Thymus (tissue), 14 donors: ENCODE measurements around the gene KCNK2. TPM values are rescaled to one million over a fixed set of nuclear protein-coding genes. Genes with fewer than 3 reads are reported as not detected.

ENCODE experiments used
- DNase-seq, 9 donors: peaks; one replicate each; pipeline ENCODE4 v3.0.0-alpha.2; 2013; ENCODE audit warnings: low spot score in 9 of 9, low read depth in 6 of 9, missing footprints in 1 of 9
- H3K27ac ChIP-seq, 2 donors: one replicate each; pipeline ENCODE4 v1.5.1; 2013; ENCODE audit warnings: control low read depth in 1 of 2, low read depth in 1 of 2, low read length in 1 of 2, mild to moderate bottlenecking in 1 of 2, moderate library complexity in 1 of 2
- H3K27me3 ChIP-seq, 2 donors: one replicate each; pipeline ENCODE4 v1.5.1; 2013; ENCODE audit warnings: low read length in 1 of 2; ENCODE audit not compliant: control insufficient read depth in 2 of 2, insufficient read depth in 1 of 2
- H3K36me3 ChIP-seq, 2 donors: one replicate each; pipeline ENCODE4 v1.5.1; 2013; ENCODE audit warnings: low read length in 1 of 2, mild to moderate bottlenecking in 1 of 2, moderate library complexity in 1 of 2; ENCODE audit not compliant: control insufficient read depth in 2 of 2, insufficient read depth in 2 of 2
- H3K4me1 ChIP-seq, 2 donors: one replicate each; pipeline ENCODE4 v1.5.1; 2013; ENCODE audit warnings: low read length in 2 of 2; ENCODE audit not compliant: control insufficient read depth in 2 of 2, insufficient read depth in 2 of 2
- H3K4me3 ChIP-seq, 2 donors: one replicate each; pipeline ENCODE4 v1.5.1; 2013; ENCODE audit warnings: low read length in 2 of 2, control low read depth in 1 of 2, mild to moderate bottlenecking in 1 of 2
- H3K9me3 ChIP-seq, 2 donors: one replicate each; pipeline ENCODE4 v1.5.1; 2013; ENCODE audit warnings: low read length in 1 of 2, mild to moderate bottlenecking in 1 of 2; ENCODE audit not compliant: control insufficient read depth in 2 of 2, insufficient read depth in 1 of 2
- WGBS: extraction: QIAGEN DNeasy Blood & Tissue Kit; methylation state at CpG from one replicate; pipeline ENCODE4 v1.1.7; 2013; 5-methylcytosine and 5-hydroxymethylcytosine counted together
- long read RNA-seq, 10 donors: transcript quantifications; one replicate each; lab custom pipeline, GENCODE V29; 2026
- polyA plus RNA-seq: library from polyadenylated mRNA; stranded (reverse); fragments of 200-250 nt; gene quantifications from one replicate; pipeline ENCODE4 v1.2.3, GENCODE V29; 2013
- total RNA-seq: library from RNA; stranded (reverse); fragments of 120-200 nt; gene quantifications from one replicate; pipeline ENCODE4 v1.2.4, GENCODE V29; 2013
- donor health status: healthy.

Gene KCNK2
- total RNA-seq (0.57 TPM), polyA plus RNA-seq (0.30 TPM)
- long read RNA-seq, donor 1: 0 reads
- long read RNA-seq, donor 2: 0 reads
- long read RNA-seq, donor 3: 0 reads
- long read RNA-seq, donor 4: 0 reads
- long read RNA-seq, donor 5: 0 reads
- long read RNA-seq, donor 6: 0 reads
- long read RNA-seq, donor 7: 0 reads
- long read RNA-seq, donor 8: 0 reads
- long read RNA-seq, donor 9: 0 reads
- long read RNA-seq, donor 10: 0 reads

DNA sequence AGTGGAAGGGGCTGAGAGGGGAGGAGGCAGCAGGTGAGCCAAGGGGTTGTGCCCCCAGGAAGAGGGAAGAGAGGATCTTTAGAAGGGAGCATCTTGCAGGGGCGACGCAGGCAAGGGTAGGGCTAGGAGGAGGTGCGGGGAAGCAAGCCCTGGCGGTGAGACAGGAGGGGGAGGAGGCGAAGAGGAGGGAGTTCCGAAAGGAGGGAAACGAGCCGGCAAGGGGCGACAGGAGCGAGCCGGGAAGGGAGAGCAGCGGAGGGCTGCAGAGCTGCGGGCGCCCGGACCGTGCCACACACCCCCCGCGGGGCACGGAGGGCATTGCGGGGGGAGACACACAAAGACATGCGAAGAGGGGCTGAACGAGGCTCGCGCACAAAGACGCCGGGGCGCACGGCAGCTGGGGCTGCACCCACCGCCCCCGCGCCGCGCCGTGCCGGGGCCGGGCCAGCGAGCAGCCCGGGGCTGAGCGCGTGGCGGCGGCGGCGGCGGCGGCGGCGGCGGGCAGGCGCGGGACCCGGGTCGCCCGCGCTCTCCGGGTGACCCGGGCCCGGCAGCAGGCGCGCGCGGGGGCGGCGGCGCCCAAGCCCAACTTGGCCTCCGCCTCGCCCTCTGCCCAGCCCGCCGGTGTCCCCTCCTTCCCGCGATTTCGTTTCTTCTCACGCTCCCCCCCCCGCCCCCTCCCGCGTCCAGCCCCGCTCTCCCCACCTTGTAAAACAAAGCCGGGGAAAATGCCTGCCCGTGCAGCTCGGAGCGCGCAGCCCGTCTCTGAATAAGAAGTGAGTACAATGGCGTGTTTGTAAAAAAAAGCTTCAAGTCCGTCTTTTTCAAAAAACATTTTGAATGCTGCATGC, at the start of gene KCNK2:
Gene KCNK2, plus strand, starts transcription at position 206 of the 851 bp plus-strand sequence. CDS start 649 bp downstream, outside the sequence.
- no peak for DNase-seq
- Histone ChIP-seq H3K9me3 (no peaks in the 10 kb centered on the region), H3K36me3 (no peaks in the 10 kb centered on the region), H3K27ac (no peak within 1 kb of the TSS), H3K4me1 (no peaks in the 10 kb centered on the region), H3K4me3 (peak within 1 kb of the TSS; percentile 8 to 15), H3K27me3 (peaks cover 31 to 50% of the 10 kb centered on the region in 2 donors)
- WGBS: 2% methylated on average over 80 of the region's 85 CpGs

DNA sequence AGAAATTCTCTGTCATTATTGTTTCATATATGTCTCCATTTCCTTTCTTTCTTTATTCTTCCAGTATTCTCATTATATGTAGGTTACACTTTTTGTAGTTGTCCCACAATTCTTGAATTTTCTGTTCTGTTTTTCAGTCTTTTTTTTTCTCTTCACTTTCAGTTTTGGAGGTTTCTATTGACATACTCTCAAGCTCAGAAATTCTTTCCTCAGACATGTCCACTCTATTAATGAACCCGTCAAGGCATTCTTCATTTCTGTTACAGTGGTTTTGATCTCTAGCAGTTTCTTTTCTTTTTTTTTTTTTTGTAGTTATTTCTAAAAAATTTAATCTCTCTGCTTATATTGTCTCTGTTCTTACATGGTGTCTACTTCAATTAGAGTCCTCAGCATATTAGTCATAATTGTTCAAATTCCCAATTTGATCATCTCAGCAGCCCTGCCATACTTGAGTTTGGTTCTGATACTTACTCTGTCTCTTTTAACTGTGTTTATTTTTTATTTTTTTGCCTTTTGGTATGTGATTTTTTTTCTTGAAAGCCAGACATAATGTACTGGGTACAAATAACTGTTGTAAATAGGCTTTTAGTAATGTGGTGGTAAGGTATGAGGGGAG, 49.5 kb upstream of the KCNK2 start:
- no peak for DNase-seq
- 95% methylated on average over 1 of the region's 1 CpG for WGBS
- no peaks in the 10 kb centered on the region for H3K9me3 ChIP-seq

DNA sequence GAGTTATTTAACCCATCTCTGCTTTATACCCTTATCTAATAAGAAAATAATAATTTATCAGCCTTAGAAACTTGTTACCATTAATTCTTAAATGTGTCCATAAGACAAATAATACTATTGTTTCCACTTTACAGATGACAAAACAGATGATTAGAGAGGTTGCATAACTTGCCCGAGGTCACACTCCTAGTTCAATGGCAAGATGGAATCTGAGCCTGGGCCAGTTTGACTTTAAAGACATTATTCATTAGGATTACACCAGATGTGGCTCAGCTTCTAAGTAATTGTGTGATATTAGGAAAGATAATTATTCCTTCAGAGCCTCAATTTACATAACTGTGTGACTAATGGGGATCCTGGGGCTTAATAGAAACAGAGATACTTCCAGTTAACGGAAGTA, 42.3 kb upstream of the KCNK2 start:
- WGBS: 77% methylated on average over 2 of the region's 2 CpGs

More for the DNA sequence above, 49.5 kb upstream of the KCNK2 start:
- Histone ChIP-seq H3K27ac (no peak overlapping the region), H3K4me1 (no peaks in the 10 kb centered on the region), H3K27me3 (no peaks in the 10 kb centered on the region), H3K36me3 (no peaks in the 10 kb centered on the region), H3K4me3 (no peak overlapping the region)

GRCh38 chr1:215043401-215043800, 39.1 kb upstream of the KCNK2 start:
- H3K4me3 ChIP-seq: no peak overlapping the region
- H3K9me3 ChIP-seq: no peaks in the 10 kb centered on the region
- no peak overlapping the region for H3K27ac ChIP-seq
- H3K4me1 ChIP-seq: no peaks in the 10 kb centered on the region
- no peaks in the 10 kb centered on the region for H3K27me3 ChIP-seq
- DNase-seq: no peak
- WGBS: 92% methylated on average over 1 of the region's 1 CpG
- no peaks in the 10 kb centered on the region for H3K36me3 ChIP-seq

More for the DNA sequence above, 42.3 kb upstream of the KCNK2 start:
- H3K27me3 ChIP-seq: no peaks in the 10 kb centered on the region
- no peaks in the 10 kb centered on the region for H3K36me3 ChIP-seq
- no peak overlapping the region for H3K4me3 ChIP-seq
- no peak overlapping the region for H3K27ac ChIP-seq
- no peaks in the 10 kb centered on the region for H3K4me1 ChIP-seq
- H3K9me3 ChIP-seq: no peaks in the 10 kb centered on the region
- no peak for DNase-seq

GRCh38 chr1:215044151-215044550, 38.4 kb upstream of the KCNK2 start:
- Histone ChIP-seq H3K9me3 (no peaks in the 10 kb centered on the region), H3K36me3 (no peaks in the 10 kb centered on the region), H3K4me1 (no peaks in the 10 kb centered on the region), H3K27me3 (no peaks in the 10 kb centered on the region), H3K4me3 (no peak overlapping the region), H3K27ac (no peak overlapping the region)
- no peak for DNase-seq
- 94% methylated on average over 3 of the region's 3 CpGs for WGBS

- H3K4me3 ChIP-seq: no peak overlapping the region
- no peak overlapping the region for H3K27ac ChIP-seq
- H3K9me3 ChIP-seq: no peaks in the 10 kb centered on the region
- no peaks in the 10 kb centered on the region for H3K27me3 ChIP-seq
- DNase-seq: no peak
- 90% methylated on average over 5 of the region's 5 CpGs for WGBS
- H3K4me1 ChIP-seq: no peaks in the 10 kb centered on the region
- H3K36me3 ChIP-seq: no peaks in the 10 kb centered on the region
These were observed 36.7 kb upstream of the KCNK2 start for GRCh38 chr1:215045698-215046308.

- no peaks in the 10 kb centered on the region for H3K4me1 ChIP-seq
These were observed 30.1 kb upstream of the KCNK2 start for GRCh38 chr1:215052256-215053015.

GRCh38 chr1:215054266-215054665, 28.3 kb upstream of the KCNK2 start:
- Histone ChIP-seq H3K27me3 (no peaks in the 10 kb centered on the region), H3K4me3 (no peak overlapping the region), H3K9me3 (no peaks in the 10 kb centered on the region), H3K27ac (no peak overlapping the region), H3K4me1 (no peaks in the 10 kb centered on the region), H3K36me3 (no peaks in the 10 kb centered on the region)
- 96% methylated on average over 6 of the region's 6 CpGs for WGBS
- no peak for DNase-seq

More at GRCh38 chr1:215052256-215053015, 30.1 kb upstream of the KCNK2 start:
- Histone ChIP-seq H3K36me3 (no peaks in the 10 kb centered on the region), H3K9me3 (no peaks in the 10 kb centered on the region), H3K27ac (no peak overlapping the region), H3K4me3 (no peak overlapping the region), H3K27me3 (no peaks in the 10 kb centered on the region)
- no peak for DNase-seq
